ENCODE results near the gene KRTAP2-1.
"Not testable (repeated sequence)": the region's sequence is repeated elsewhere in the genome, so short reads cannot be mapped to it uniquely, and the experiment has no call there.

Gene KRTAP2-1

DNA sequence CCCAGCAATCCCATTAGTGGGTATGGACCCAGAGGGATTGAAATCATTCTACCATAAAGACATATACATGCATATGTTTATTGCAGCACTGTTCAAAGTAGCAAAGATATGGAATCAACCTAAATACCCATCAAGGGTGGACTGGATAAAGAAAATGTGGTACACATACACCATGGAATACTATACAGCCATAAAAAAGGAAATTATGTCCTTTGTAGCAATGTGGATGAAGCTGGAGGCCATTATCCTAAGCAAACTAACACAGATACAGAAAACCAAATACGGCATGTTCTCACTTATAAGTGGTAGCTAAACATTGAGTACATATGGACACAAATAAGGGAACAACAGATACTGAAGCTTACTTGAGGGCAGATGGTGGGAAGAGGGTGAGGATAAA is 10.4 kb upstream of the KRTAP2-1 start:
- no peak for DNase-seq (ENCODE audit: low spot score)

- DNase-seq (ENCODE audit: low spot score) = not testable (repeated sequence)
These were observed 8.0 kb upstream of the KRTAP2-1 start, which contains the start of gene KRTAP2-2 for GRCh38 chr17:41055130-41055529. TSS of gene KRTAP2-2 (minus strand) at chr17:41055230. CDS start at chr17:41055211, 19 bp downstream.

DNA sequence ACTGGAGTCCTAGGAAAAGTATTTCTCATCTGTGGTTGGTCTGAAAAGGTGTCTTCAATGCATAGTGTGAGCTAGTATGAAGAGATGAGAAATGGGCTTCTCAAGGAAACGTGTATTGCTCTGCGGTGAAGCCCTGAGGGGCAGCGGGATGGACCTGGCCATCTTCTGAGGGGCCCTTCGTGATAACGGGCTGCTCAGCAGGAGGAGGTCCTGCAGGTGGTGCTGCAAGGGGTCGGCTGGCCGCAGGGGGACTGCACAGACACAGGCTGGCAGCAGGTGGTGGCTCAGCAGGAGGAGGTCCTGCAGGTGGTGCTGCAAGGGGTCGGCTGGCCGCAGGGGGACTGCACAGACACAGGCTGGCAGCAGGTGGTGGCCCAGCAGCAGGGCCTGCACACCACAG is 7.4 kb upstream of the KRTAP2-1 start:
- DNase-seq (ENCODE audit: low spot score) = not testable (repeated sequence)

GRCh38 chr17:41054025-41054424 is 6.9 kb upstream of the KRTAP2-1 start:
- no peak for DNase-seq (ENCODE audit: low spot score)

- DNase-seq (ENCODE audit: low spot score) = no peak
These were observed 5.5 kb upstream of the KRTAP2-1 start for GRCh38 chr17:41052566-41052965.

DNA sequence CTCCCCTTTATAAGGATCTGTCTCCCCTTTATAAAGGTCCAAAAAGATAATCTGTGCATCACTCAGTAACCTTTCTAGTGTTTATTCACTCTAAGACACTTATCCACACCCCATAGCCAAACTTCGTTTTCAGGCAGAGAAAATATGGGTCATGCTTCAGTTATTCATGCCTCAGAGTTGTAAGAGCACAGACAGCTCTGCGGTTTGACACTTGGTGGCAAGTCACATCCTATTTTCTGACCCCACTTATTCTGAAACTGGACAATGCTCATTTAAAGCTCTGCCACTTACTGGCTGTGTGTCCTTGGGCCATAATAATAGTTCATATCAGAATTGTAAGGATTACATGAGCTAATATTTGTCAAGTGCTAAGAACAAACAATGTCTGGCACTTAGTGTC is 2.0 kb upstream of the KRTAP2-1 start:
- no peak for DNase-seq (ENCODE audit: low spot score)

GRCh38 chr17:41048441-41048840 is 1.3 kb upstream of the KRTAP2-1 start:
- no peak for DNase-seq (ENCODE audit: low spot score)

GRCh38 chr17:41042953-41043352 is 4.2 kb downstream of the KRTAP2-1 start:
- no peak for DNase-seq (ENCODE audit: low spot score)

GRCh38 chr17:41040783-41041571 is 6.1 kb downstream of the KRTAP2-1 start, which contains the start of gene KRTAP1-1:
TSS of gene KRTAP1-1 (minus strand) at chr17:41041450. CDS start at chr17:41041397, 53 bp downstream.
- not testable (repeated sequence) for DNase-seq (ENCODE audit: low spot score)

DNA sequence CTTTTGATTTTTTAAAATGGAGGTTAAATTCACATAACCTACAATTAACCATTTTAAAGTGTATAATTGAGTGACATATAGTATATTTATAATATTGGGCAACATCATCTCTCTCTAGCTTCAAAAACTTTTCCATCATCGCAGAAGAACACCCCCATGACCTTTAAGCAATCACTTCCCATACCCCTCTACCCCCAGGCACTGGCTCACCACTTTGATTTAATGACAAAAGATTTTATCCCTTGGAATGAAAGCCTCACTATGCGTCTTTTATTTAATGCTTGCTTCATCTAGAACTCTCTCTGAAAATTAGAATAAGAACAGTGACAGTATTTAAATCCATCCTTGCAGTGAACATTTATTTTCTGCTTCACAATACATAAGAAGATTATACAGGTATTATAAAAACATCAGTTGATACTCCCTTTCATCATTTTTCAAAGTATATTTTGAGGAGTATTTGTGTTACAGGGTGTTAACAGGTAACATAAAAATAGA is 9.2 kb downstream of the KRTAP2-1 start:
- DNase-seq (ENCODE audit: low spot score) = no peak

DNA sequence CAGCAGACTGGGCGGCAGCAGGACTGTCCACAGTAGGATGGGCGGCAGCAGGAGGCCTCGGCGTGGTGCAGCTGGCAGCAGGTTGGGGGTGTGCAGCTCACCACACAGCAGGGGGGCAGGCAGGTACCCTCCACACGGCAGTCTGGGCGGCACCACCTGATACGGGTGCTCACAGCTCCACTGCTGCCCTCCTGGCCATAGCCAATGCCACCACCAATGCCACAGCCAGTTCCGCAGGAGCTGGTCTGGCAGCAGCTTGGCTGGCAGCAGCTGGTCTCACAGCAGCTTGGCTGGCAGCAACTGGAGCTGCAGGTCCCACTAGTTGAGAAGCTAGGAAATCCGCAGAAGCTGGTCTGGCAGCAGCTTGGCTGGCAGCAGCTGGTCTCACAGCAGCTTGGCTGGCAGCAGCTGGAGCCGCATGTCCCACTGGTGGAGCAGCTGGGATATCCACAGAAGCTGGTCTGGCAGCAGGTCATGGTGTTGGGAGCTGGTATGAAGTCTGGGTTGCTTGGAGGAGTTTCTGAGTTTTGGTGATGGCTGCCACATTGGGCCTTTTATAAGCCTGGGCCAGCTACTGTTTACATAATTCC is 12.7 kb downstream of the KRTAP2-1 start, which contains the start of gene KRTAP1-3:
TSS of gene KRTAP1-3 (minus strand) at position 529 of the 590 bp plus-strand sequence. CDS start at position 476, 53 bp downstream.
- DNase-seq (ENCODE audit: low spot score) = not testable (repeated sequence)

GRCh38 chr17:41029633-41030245 is 17.4 kb downstream of the KRTAP2-1 start, which contains the start of gene KRTAP1-4:
TSS of gene KRTAP1-4 (minus strand) at chr17:41030195. CDS start at chr17:41030078, 117 bp downstream.
- no peak for DNase-seq (ENCODE audit: low spot score)

- no peak for DNase-seq (ENCODE audit: low spot score)
These were observed 20.2 kb downstream of the KRTAP2-1 start, which contains the start of gene KRTAP1-5 for GRCh38 chr17:41026715-41027471. TSS of gene KRTAP1-5 (minus strand) at chr17:41027208. CDS start at chr17:41027155, 53 bp downstream.

DNA sequence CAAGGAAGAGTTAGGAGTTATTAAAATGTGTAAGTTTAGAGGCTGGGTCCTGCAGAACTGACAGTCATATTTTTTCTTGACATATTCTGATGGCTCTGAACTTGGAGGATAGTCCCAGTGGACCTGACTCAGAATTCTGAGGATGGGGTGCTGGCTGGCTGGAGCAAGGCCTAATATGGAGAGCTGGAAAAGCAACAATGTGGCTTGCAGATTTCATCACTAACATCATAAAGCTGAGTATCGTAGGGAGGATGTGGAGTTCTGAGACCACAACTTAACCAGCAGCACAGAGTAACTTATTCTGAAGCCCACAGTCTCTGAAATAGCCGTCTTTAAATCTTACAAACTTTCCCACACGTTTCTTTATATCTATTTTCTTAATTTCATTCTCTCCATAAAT is 22.4 kb downstream of the KRTAP2-1 start:
- DNase-seq (ENCODE audit: low spot score) = no peak

GRCh38 chr17:41020336-41020735 is 26.8 kb downstream of the KRTAP2-1 start:
- no peak for DNase-seq (ENCODE audit: low spot score)

DNA sequence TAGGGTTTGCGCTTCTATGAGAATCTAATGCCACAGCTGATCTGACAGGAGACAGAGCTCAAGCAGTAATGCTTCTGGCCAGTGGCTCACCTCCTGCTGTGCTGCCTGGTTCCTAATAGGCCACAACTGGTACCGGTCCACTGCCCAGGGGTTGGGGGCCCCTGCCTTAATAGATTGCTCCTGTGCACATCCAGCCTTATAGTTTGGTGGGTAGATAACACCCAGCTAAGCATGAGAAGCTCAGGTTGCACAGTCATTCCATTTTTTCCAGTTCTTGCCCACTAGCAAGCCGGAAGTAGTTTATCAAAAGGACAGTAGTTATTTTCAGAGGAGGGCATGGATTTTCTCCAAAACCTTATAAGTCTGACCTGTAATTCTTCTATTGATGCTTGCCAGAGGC is 27.7 kb downstream of the KRTAP2-1 start:
- no peak for DNase-seq (ENCODE audit: low spot score)

DNA sequence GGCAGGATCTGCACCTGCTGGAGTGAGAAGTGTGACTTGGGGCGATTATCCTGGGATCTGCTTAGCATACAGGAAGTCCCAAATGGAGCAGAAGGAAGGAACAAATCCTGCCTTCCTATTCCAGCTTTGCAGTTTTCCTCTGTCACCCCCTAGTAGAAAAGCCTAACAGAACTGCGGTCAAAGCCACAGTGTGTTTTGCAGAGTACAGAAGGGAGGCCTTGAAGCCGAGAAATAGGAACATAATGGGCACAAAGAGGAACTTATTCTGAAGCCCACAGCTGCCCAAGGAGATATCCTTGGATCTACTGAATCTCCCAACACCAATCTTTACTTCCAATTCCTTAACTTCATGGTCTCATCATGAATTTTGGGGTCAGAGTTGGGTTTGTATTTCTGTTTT is 28.6 kb downstream of the KRTAP2-1 start:
- no peak for DNase-seq (ENCODE audit: low spot score)

DNA sequence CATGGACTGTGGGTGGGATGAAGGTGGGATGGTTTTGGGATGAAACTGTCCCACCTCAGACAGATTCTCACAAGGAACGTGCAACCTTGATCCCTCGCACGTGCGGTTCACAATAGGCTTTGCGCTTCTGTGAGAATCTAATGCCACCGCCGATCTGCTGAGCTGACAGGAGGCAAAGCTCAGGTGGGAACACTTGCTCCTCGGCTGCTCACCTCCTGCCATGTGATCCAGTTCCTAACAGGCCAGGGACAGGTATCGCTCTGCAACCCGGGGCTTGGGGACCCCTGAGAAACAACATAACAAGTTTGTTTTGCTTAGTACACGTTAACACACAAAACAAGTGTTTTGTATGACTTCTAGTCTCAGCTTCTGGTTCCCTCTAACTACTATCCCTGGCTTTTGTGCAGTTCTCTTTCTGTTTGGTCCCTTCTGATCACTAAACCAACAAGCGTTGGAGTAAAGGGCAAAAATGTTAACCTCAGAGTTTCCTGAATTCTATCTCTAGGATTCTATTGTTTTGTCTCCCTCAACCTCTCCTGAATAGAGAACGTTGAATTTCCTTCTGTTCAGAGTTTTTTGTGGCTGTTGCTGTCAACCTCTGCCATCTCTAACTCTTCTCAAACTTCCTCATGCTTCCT is 30.4 kb downstream of the KRTAP2-1 start:
- DNase-seq (ENCODE audit: low spot score) = no peak

- DNase-seq (ENCODE audit: low spot score) = no peak
These were observed 31.7 kb downstream of the KRTAP2-1 start for GRCh38 chr17:41015454-41015853.

- no peak for DNase-seq (ENCODE audit: low spot score)
These were observed 33.5 kb downstream of the KRTAP2-1 start for GRCh38 chr17:41013606-41014005.

GRCh38 chr17:41013181-41013580 is 33.9 kb downstream of the KRTAP2-1 start:
- no peak for DNase-seq (ENCODE audit: low spot score)

Data from hematopoietic multipotent progenitor cell treated with erythropoietin and hydrocortisone succinate and interleukin-3 and kit ligand, for 17 days (in vitro differentiated cells).